Adrenal gland (tissue), 5 donors: Measurements from ENCODE around the gene MSANTD4.

Experiments
- POLR2A ChIP-seq, 2 donors: fragments of 450-650 bp; IDR thresholded peaks; one replicate each; pipeline ENCODE4 v1.6.1; 2017; ENCODE audit warnings: antibody characterized with exemption in 2 of 2, mild to moderate bottlenecking in 2 of 2, moderate library complexity in 1 of 2
- TF ChIP-seq, protein P1 (sequence below), 6 experiments: fragments of 450-650 bp in 4 of 6; fragments of 200-600 bp in 2 of 6; sonication (generic) in 1 of 6; IDR thresholded peaks; 1 replicate in 5 of 6; 2 replicates in 1 of 6; pipeline versions ENCODE4 v1.5.1 to v1.8.0; 2016 to 2021; ENCODE audit warnings: antibody characterized with exemption in 6 of 6, mild to moderate bottlenecking in 2 of 6, moderate library complexity in 1 of 6
- donor health status: DM: no; HTN: no; CAD: no.

DNA sequence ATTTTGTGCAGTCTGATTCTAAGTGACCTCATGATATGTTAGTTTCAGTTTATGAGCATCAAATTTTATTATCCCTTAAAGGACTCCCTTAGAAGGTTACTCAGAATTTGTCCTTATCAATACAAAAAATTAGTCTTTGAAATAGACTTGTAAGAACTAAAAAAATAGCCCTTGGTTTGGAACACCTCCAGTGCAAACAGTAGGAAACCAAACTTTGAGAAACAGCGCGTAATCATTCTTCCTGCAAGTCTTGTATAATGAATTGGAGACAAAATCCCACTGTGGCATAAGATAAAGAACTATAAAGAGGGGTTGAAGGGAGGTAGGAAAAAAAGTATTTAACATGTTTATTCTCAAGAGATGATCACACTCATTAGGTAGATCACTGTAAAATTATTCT lies 10.8 kb upstream of the MSANTD4 start:
- TF ChIP-seq, protein P1, sequence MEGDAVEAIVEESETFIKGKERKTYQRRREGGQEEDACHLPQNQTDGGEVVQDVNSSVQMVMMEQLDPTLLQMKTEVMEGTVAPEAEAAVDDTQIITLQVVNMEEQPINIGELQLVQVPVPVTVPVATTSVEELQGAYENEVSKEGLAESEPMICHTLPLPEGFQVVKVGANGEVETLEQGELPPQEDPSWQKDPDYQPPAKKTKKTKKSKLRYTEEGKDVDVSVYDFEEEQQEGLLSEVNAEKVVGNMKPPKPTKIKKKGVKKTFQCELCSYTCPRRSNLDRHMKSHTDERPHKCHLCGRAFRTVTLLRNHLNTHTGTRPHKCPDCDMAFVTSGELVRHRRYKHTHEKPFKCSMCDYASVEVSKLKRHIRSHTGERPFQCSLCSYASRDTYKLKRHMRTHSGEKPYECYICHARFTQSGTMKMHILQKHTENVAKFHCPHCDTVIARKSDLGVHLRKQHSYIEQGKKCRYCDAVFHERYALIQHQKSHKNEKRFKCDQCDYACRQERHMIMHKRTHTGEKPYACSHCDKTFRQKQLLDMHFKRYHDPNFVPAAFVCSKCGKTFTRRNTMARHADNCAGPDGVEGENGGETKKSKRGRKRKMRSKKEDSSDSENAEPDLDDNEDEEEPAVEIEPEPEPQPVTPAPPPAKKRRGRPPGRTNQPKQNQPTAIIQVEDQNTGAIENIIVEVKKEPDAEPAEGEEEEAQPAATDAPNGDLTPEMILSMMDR (IDR thresholded peaks at IDR 0.05): no peak
- no peak for TF ChIP-seq POLR2A (IDR thresholded peaks at IDR 0.05)
